ENCODE results near the gene XPO4.

Gene XPO4

GRCh38 chr13:20848944-20849343, 53.6 kb downstream of the XPO4 start:
- no peak for DNase-seq (ENCODE audit: low spot score)
- no peak for TF ChIP-seq CTCF (IDR thresholded peaks at IDR 0.05; ENCODE audit: extremely low read depth, insufficient read depth, missing control alignments)
- in situ Hi-C loops (cut with MboI; ENCODE audit: low pct_unique_long_range_greater_than_20kb, low sequenced_read_pairs, unreplicated experiment): loop anchor here (25.0 kb wide), 1 partner anchor 662 kb away; the partner anchor contains the start of gene GJB2

- in situ Hi-C loops (cut with MboI; ENCODE audit: low pct_unique_long_range_greater_than_20kb, low sequenced_read_pairs, unreplicated experiment): loop anchor here (25.0 kb wide), 1 partner anchor 661 kb away; the partner anchor contains the start of gene GJB2
- no peak for TF ChIP-seq CTCF (IDR thresholded peaks at IDR 0.05; ENCODE audit: extremely low read depth, insufficient read depth, missing control alignments)
- no peak for DNase-seq (ENCODE audit: low spot score)
Observed at GRCh38 chr13:20848203-20848602, 54.3 kb downstream of the XPO4 start.

GRCh38 chr13:20847296-20847695, 55.2 kb downstream of the XPO4 start:
- in situ Hi-C loops (cut with MboI; ENCODE audit: low pct_unique_long_range_greater_than_20kb, low sequenced_read_pairs, unreplicated experiment): loop anchor here (25.0 kb wide), 1 partner anchor 660 kb away; the partner anchor contains the start of gene GJB2
- no peak for DNase-seq (ENCODE audit: low spot score)
- TF ChIP-seq CTCF (IDR thresholded peaks at IDR 0.05; ENCODE audit: extremely low read depth, insufficient read depth, missing control alignments): no peak

GRCh38 chr13:20843166-20843565, 59.4 kb downstream of the XPO4 start:
- DNase-seq (ENCODE audit: low spot score): no peak
- in situ Hi-C loops (cut with MboI; ENCODE audit: low pct_unique_long_range_greater_than_20kb, low sequenced_read_pairs, unreplicated experiment): loop anchor here (25.0 kb wide), 1 partner anchor 656 kb away; the partner anchor contains the start of gene GJB2
- TF ChIP-seq CTCF (IDR thresholded peaks at IDR 0.05; ENCODE audit: extremely low read depth, insufficient read depth, missing control alignments): no peak

- in situ Hi-C loops (cut with MboI; ENCODE audit: low pct_unique_long_range_greater_than_20kb, low sequenced_read_pairs, unreplicated experiment): loop anchor here (25.0 kb wide), 1 partner anchor 653 kb away; the partner anchor contains the start of gene GJB2
- TF ChIP-seq CTCF (IDR thresholded peaks at IDR 0.05; ENCODE audit: extremely low read depth, insufficient read depth, missing control alignments): no peak
- no peak for DNase-seq (ENCODE audit: low spot score)
Observed at GRCh38 chr13:20840568-20840967, 62.0 kb downstream of the XPO4 start.

GRCh38 chr13:20833900-20834679, 68.5 kb downstream of the XPO4 start:
- no peak for TF ChIP-seq CTCF (IDR thresholded peaks at IDR 0.05; ENCODE audit: extremely low read depth, insufficient read depth, missing control alignments)
- DNase-seq (ENCODE audit: low spot score): no peak
- in situ Hi-C loops (cut with MboI; ENCODE audit: low pct_unique_long_range_greater_than_20kb, low sequenced_read_pairs, unreplicated experiment): loop anchor here (25.0 kb wide), 1 partner anchor 647 kb away; the partner anchor contains the start of gene GJB2

Data from GM13977 (cell line).